SK-N-MC (cell line): ENCODE data around the gene POLR2L.

Source experiments
- DNase-seq: peaks from one replicate; pipeline ENCODE4 v3.0.0-alpha.2; 2011; ENCODE audit warnings: low read depth, low spot score
- H3K27ac ChIP-seq: fragments of 200-600 bp; sonication (generic); 2 replicates; pipeline ENCODE4 v1.5.1; 2016; ENCODE audit warnings: mixed run types
- H3K36me3 ChIP-seq: fragments of 200-600 bp; sonication (generic); 2 replicates; pipeline ENCODE4 v1.6.1; 2017; ENCODE audit warnings: antibody characterized with exemption, low read length, mixed read lengths; ENCODE audit not compliant: insufficient read depth
- H3K4me3 ChIP-seq: fragments of 200-600 bp; sonication (generic); 2 replicates; pipeline ENCODE4 v1.5.1; 2016
- H3K9ac ChIP-seq: fragments of 200-600 bp; sonication (generic); 2 replicates; pipeline ENCODE4 v1.8.0; 2017; ENCODE audit warnings: mixed run types, mixed read lengths; ENCODE audit not compliant: insufficient read length
- H3K9me3 ChIP-seq: fragments of 200-600 bp; sonication (generic); 2 replicates; pipeline ENCODE4 v1.6.1; 2017; ENCODE audit warnings: low read depth, mild to moderate bottlenecking, antibody characterized with exemption, low read length, moderate library complexity, mixed read lengths
- EZH2 ChIP-seq: fragments of 200-600 bp; sonication (generic); IDR thresholded peaks from one replicate; pipeline ENCODE4 v1.6.1; 2017; ENCODE audit warnings: antibody characterized with exemption
- FOXP2 ChIP-seq: optimal IDR thresholded peaks from 2 replicates; pipeline ENCODE3; 2011; ENCODE audit warnings: mild to moderate bottlenecking, moderate library complexity; ENCODE audit not compliant: insufficient read depth; ENCODE audit errors: extremely low read length, control extremely low read depth
- POLR2AphosphoS5 ChIP-seq: IDR thresholded peaks from 2 replicates; pipeline ENCODE4 v1.6.1; 2012; ENCODE audit warnings: mild to moderate bottlenecking, low read depth, low read length, borderline replicate concordance

Gene POLR2L

GRCh38 chr11:828506-829175, 13.7 kb downstream of the POLR2L start:
- peak overlapping the region; percentile 86 for H3K4me3 ChIP-seq
- H3K9me3 ChIP-seq = no peaks in the 10 kb centered on the region
- no peak overlapping the region for H3K9ac ChIP-seq
- no peaks in the 10 kb centered on the region; the same call in 1 of the 2 replicates for H3K36me3 ChIP-seq
- no peak overlapping the region for H3K27ac ChIP-seq
- DNase-seq = no peak
- TF ChIP-seq POLR2AphosphoS5 (no peak), EZH2 (no peak), FOXP2 (no peak)

GRCh38 chr11:827897-828192, 14.5 kb downstream of the POLR2L start, which contains the start of gene CRACR2B:
Gene CRACR2B, plus strand, starts transcription at chr11:827919. Its CDS starts 689 bp downstream, at chr11:828608.
- Histone ChIP-seq H3K27ac (no peak within 1 kb of the TSS), H3K9me3 (no peaks in the 10 kb centered on the region), H3K9ac (peak within 1 kb of the TSS; percentile 32), H3K4me3 (peak within 1 kb of the TSS; percentile 86), H3K36me3 (no peaks in the 10 kb centered on the region; the same call in 1 of the 2 replicates)
- TF ChIP-seq POLR2AphosphoS5 (no peak), FOXP2 (no peak), EZH2 (no peak)
- DNase-seq = no peak

GRCh38 chr11:827146-827896, 15.0 kb downstream of the POLR2L start:
- H3K36me3 ChIP-seq = no peaks in the 10 kb centered on the region; the same call in 1 of the 2 replicates
- H3K9ac ChIP-seq = peak overlapping the region; percentile 32
- TF ChIP-seq POLR2AphosphoS5 = no peak
- no peak for TF ChIP-seq FOXP2
- TF ChIP-seq EZH2 = no peak
- H3K27ac ChIP-seq = no peak overlapping the region
- no peaks in the 10 kb centered on the region for H3K9me3 ChIP-seq
- H3K4me3 ChIP-seq = peak overlapping the region; percentile 70
- no peak for DNase-seq

DNA sequence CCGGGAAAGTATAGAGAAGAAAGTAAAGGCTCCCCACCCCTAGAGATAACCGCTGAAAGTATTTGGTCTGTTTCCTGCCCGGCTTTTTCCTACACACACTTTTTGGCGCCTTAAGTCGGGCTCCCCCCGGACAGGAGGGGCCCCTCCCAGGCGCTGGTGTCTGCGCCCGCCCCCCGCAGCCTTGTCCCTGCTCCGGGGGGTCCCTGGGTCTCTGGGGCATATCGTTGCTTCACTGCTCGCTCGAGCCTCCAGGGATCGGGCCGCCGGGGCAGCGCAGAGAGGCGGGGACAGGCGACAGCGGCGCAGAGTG, 15.5 kb downstream of the POLR2L start:
- TF ChIP-seq EZH2 = no peak
- no peak for TF ChIP-seq POLR2AphosphoS5
- H3K9me3 ChIP-seq = no peaks in the 10 kb centered on the region
- peak overlapping the region; percentile 70 for H3K4me3 ChIP-seq
- H3K9ac ChIP-seq = peak overlapping the region; percentile 32
- H3K36me3 ChIP-seq = no peaks in the 10 kb centered on the region; the same call in 1 of the 2 replicates
- no peak overlapping the region for H3K27ac ChIP-seq
- DNase-seq = no peak

GRCh38 chr11:826227-826621, 16.1 kb downstream of the POLR2L start:
- Histone ChIP-seq H3K9me3 (no peaks in the 10 kb centered on the region), H3K36me3 (no peaks in the 10 kb centered on the region; the same call in 1 of the 2 replicates), H3K27ac (no peak overlapping the region), H3K9ac (no peak overlapping the region), H3K4me3 (no peak overlapping the region)
- TF ChIP-seq FOXP2 (no peak), POLR2AphosphoS5 (no peak), EZH2 (no peak)
- DNase-seq = no peak

DNA sequence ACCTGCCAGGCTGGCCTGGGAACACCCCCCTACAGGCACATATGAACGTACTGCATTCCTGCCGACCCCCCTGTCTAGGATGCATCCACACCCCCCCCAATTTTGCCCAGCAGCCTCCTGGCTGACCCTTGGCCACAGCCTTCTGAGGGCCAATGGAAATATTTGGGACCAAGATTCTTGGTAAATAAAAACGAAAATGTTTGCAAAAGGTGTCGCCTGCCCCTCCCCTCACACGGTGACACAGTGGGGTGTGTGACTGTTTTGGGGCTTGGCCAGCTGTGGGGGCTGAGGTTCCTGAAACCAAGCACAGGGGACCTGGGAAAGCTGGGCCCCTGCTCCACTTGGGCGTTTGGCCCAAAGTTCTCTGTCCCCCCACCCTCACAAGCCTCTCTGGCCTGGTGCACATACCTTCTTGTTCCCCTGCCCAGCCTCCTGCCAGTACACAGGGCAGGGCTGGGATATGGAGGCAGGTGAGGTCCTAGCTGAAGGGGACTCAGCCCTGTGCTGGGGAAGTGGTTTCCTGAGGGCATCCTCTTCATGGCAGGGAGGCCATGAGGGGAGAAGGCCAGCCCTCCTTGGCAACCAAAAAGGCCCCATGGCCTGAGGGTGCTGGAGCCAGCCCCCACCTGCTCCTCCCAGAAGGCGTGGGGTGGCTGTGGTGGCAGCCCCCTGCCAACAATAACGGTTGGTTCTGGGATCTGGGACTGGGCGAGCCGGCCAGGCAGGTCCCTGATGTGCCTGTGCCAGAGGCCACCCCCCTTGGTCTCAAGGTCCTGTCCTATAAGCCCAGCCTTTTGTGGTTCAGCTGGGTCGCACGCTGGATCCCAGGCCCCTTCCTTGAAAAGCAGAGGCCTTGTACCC, 16.7 kb downstream of the POLR2L start:
- Histone ChIP-seq H3K36me3 (no peaks in the 10 kb centered on the region; the same call in 1 of the 2 replicates), H3K27ac (no peak overlapping the region), H3K9me3 (no peaks in the 10 kb centered on the region), H3K4me3 (no peak overlapping the region), H3K9ac (no peak overlapping the region)
- no peak for DNase-seq
- no peak for TF ChIP-seq EZH2
- TF ChIP-seq POLR2AphosphoS5 = no peak
- no peak for TF ChIP-seq FOXP2

DNA sequence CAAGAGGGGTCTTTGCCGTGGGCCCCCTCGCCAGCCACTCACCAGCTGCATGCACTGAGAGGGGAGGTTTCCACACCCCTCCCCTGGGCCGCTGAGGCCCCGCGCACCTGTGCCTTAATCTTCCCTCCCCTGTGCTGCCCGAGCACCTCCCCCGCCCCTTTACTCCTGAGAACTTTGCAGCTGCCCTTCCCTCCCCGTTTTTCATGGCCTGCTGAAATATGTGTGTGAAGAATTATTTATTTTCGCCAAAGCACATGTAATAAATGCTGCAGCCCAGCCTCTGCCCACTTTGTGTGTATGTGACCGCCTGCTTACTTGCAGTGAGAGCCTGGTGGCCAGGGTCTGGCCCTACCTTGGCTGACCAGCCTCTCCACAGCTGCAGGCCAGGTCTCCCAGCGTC, 17.4 kb downstream of the POLR2L start:
- Histone ChIP-seq H3K9me3 (no peaks in the 10 kb centered on the region), H3K4me3 (no peak overlapping the region), H3K9ac (no peak overlapping the region), H3K36me3 (no peaks in the 10 kb centered on the region; the same call in 1 of the 2 replicates), H3K27ac (no peak overlapping the region)
- TF ChIP-seq FOXP2 = no peak
- no peak for TF ChIP-seq POLR2AphosphoS5
- TF ChIP-seq EZH2 = no peak
- DNase-seq = no peak

- H3K36me3 ChIP-seq = no peaks in the 10 kb centered on the region; the same call in 1 of the 2 replicates
- no peaks in the 10 kb centered on the region for H3K9me3 ChIP-seq
- no peak overlapping the region for H3K9ac ChIP-seq
- DNase-seq = no peak
- TF ChIP-seq EZH2 = no peak
- TF ChIP-seq POLR2AphosphoS5 = no peak
- TF ChIP-seq FOXP2 = no peak
- no peak overlapping the region for H3K27ac ChIP-seq
- no peak overlapping the region for H3K4me3 ChIP-seq
Observed at GRCh38 chr11:824292-824880, 17.9 kb downstream of the POLR2L start.
